Breast epithelium (tissue), 3 donors: ENCODE measurements around the gene GJD4.

Source experiments
- POLR2A ChIP-seq: fragments of 450-650 bp; IDR thresholded peaks from one replicate; pipeline ENCODE4 v1.6.1; 2016; ENCODE audit warnings: antibody characterized with exemption, mild to moderate bottlenecking, moderate library complexity
- TF ChIP-seq, protein P1 (sequence below), 3 donors: fragments of 450-650 bp; IDR thresholded peaks; one replicate each; pipeline ENCODE4 v1.5.1; 2016 to 2017; ENCODE audit warnings: antibody characterized with exemption in 3 of 3, mild to moderate bottlenecking in 3 of 3, moderate library complexity in 3 of 3

DNA sequence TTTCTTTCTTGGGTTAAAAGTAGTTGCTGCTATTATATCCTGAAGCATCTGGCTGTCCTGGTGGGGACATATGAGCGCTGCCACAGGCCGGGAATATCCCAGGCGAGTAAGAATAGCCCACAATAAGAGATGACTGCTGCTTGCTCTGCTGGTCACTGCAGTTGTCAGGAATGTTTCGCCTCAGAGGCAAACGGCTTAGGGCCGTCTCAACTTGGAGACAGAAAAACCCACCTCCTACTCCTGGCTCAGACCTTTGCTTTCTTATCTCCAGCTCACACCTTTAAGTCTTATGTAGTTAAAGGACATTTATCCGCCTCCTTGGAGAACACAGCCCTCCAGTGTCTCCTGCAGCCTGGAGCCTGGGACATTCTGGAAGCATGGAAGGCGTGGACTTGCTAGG is at the start of gene GJD4:
- TF ChIP-seq, protein P1, sequence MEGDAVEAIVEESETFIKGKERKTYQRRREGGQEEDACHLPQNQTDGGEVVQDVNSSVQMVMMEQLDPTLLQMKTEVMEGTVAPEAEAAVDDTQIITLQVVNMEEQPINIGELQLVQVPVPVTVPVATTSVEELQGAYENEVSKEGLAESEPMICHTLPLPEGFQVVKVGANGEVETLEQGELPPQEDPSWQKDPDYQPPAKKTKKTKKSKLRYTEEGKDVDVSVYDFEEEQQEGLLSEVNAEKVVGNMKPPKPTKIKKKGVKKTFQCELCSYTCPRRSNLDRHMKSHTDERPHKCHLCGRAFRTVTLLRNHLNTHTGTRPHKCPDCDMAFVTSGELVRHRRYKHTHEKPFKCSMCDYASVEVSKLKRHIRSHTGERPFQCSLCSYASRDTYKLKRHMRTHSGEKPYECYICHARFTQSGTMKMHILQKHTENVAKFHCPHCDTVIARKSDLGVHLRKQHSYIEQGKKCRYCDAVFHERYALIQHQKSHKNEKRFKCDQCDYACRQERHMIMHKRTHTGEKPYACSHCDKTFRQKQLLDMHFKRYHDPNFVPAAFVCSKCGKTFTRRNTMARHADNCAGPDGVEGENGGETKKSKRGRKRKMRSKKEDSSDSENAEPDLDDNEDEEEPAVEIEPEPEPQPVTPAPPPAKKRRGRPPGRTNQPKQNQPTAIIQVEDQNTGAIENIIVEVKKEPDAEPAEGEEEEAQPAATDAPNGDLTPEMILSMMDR (IDR thresholded peaks at IDR 0.05): no peak
- no peak for TF ChIP-seq POLR2A
